ENCODE results near the gene C1QTNF2.

DNA sequence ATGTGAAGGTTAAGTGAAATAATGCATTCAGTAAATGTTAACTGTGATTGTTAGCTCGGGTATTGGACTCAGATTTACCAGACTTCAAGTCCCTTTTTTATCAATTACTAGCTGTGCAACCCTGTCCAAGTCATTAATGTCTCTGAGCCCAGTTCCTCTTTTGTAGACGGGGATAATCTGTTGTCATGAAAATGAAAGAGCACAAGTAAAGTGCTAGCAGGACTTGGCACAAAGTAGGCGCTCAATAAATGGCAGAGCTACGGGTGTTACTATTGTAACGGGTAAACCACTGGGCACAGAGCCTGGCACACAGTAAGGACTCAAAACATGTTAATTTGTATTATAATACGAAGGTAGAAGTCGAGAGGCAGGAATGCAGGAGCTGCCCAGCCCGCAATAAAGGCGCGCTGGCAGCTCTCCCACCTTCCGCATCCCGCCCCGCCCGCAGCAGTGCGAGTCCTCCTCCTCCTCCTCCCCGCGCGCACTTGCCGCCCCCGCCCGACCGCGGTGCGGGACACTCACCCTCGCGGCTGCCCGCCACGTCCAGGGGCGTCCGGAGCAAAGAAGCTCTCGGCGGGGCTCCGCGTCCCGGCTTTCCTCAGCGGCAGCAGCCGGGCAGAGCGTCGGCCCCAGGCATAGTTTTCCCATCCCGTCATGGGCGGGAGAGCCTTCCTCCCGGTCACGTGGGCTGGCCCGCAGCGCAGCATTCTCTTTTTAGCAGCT, at the start of gene C1QTNF2:
- TF ChIP-seq, protein P1, sequence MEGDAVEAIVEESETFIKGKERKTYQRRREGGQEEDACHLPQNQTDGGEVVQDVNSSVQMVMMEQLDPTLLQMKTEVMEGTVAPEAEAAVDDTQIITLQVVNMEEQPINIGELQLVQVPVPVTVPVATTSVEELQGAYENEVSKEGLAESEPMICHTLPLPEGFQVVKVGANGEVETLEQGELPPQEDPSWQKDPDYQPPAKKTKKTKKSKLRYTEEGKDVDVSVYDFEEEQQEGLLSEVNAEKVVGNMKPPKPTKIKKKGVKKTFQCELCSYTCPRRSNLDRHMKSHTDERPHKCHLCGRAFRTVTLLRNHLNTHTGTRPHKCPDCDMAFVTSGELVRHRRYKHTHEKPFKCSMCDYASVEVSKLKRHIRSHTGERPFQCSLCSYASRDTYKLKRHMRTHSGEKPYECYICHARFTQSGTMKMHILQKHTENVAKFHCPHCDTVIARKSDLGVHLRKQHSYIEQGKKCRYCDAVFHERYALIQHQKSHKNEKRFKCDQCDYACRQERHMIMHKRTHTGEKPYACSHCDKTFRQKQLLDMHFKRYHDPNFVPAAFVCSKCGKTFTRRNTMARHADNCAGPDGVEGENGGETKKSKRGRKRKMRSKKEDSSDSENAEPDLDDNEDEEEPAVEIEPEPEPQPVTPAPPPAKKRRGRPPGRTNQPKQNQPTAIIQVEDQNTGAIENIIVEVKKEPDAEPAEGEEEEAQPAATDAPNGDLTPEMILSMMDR (IDR thresholded peaks at IDR 0.05) = no peak
- TF ChIP-seq EP300 (IDR thresholded peaks at IDR 0.05) = no peak
- no peak for TF ChIP-seq POLR2A (IDR thresholded peaks at IDR 0.05; ENCODE audit: low read depth)
- peak; percentile 54 to 69 for TF ChIP-seq POLR2AphosphoS5 (IDR thresholded peaks at IDR 0.05)

Measured in esophagus muscularis mucosa (tissue), 4 donors.